CD4-positive, alpha-beta T cell (primary cell): ENCODE measurements around the gene CCDC28B. TPM values are rescaled to one million over a fixed set of nuclear protein-coding genes. Genes with fewer than 3 reads are reported as not detected.

ENCODE experiments used
- ATAC-seq: fragments of 200-7000 bp; cut with Tn5 transposase; one replicate; pipeline ENCODE4 v1.10.0; 2022; ENCODE audit warnings: mild to moderate bottlenecking; ENCODE audit not compliant: poor library complexity
- CTCF ChIA-PET: fragments of 350-600 bp; sonication (Branson Sonifier 250); formaldehyde crosslinking; loops from one replicate; lab custom pipeline; 2021; ENCODE audit warnings: antibody characterized with exemption, inconsistent platforms; lab: Charles Lee
- POLR2A ChIA-PET: fragments of 350-600 bp; sonication (Branson Sonifier 250); formaldehyde crosslinking; loops from one replicate; lab custom pipeline; 2021; ENCODE audit warnings: antibody characterized with exemption, inconsistent platforms; lab: Charles Lee
- DNase-seq, 14 experiments: peaks; one replicate each; pipeline ENCODE4 v3.0.0-alpha.2; 2013 to 2020; ENCODE audit warnings: mixed read lengths in 2 of 14
- H3K27ac ChIP-seq, 2 donors: one replicate each; pipeline versions ENCODE4 v1.5.1 to v1.7.0; 2013; ENCODE audit warnings: low read length in 2 of 2, low read depth in 1 of 2, mild to moderate bottlenecking in 1 of 2
- H3K27me3 ChIP-seq, 2 experiments: 1 replicate in 1 of 2; 2 replicates in 1 of 2; pipeline versions ENCODE4 v1.6.1 to v1.7.0; 2013; ENCODE audit warnings: low read length in 2 of 2, control low read depth in 1 of 2, mild to moderate bottlenecking in 1 of 2, moderate library complexity in 1 of 2; ENCODE audit not compliant: insufficient read depth in 2 of 2, control insufficient read depth in 1 of 2
- H3K36me3 ChIP-seq: one replicate; pipeline ENCODE4 v1.6.1; 2013; ENCODE audit warnings: low read length, control low read depth; ENCODE audit not compliant: insufficient read depth
- H3K4me1 ChIP-seq: one replicate; pipeline ENCODE4 v1.6.1; 2013; ENCODE audit warnings: low read length, control low read depth; ENCODE audit not compliant: insufficient read depth
- H3K4me3 ChIP-seq: one replicate; pipeline ENCODE4 v1.5.1; 2013; ENCODE audit warnings: mild to moderate bottlenecking, low read length, moderate library complexity
- H3K9me3 ChIP-seq, 2 experiments: 1 replicate in 1 of 2; 2 replicates in 1 of 2; pipeline versions ENCODE4 v1.6.1 to v1.7.0; 2013; ENCODE audit warnings: low read length in 2 of 2, mild to moderate bottlenecking in 2 of 2, control low read depth in 1 of 2, moderate library complexity in 1 of 2; ENCODE audit not compliant: control insufficient read depth in 1 of 2, insufficient read depth in 1 of 2
- H3K27ac Mint-ChIP-seq: one replicate; pipeline ENCODE4 v1.8.0; 2020; ENCODE audit warnings: mixed read lengths
- H3K27me3 Mint-ChIP-seq: one replicate; pipeline ENCODE4 v1.8.0; 2021; ENCODE audit warnings: mixed read lengths
- H3K36me3 Mint-ChIP-seq: one replicate; pipeline ENCODE4 v1.8.0; 2021; ENCODE audit warnings: low read depth, mixed read lengths
- H3K4me1 Mint-ChIP-seq: one replicate; pipeline ENCODE4 v1.8.0; 2021; ENCODE audit warnings: low read depth, mixed read lengths
- H3K4me3 Mint-ChIP-seq: one replicate; pipeline ENCODE4 v1.8.0; 2020; ENCODE audit warnings: mild to moderate bottlenecking, mixed read lengths
- H3K9me3 Mint-ChIP-seq: one replicate; pipeline ENCODE4 v1.8.0; 2020; ENCODE audit warnings: mixed read lengths
- intact Hi-C, 2 experiments: fragments of 100-400 bp; cut with DNase I in 1 of 2; cut with micrococcal nuclease in 1 of 2; formaldehyde crosslinking; loops; one replicate each; pipeline versions ENCODE4 v1.15.1 to v1.9.0; 2023 to 2025; cut with DNase I, micrococcal nuclease
- total RNA-seq, 174 experiments: library from RNA in 2 of 174; stranded (reverse) in 2 of 174; gene quantifications; one replicate each; pipeline ENCODE4 v1.2.3 and lab custom pipeline; 2021 to 2026
- TF ChIP-seq, protein P1 (sequence below): fragments of 200-600 bp; IDR thresholded peaks from one replicate; pipeline ENCODE4 v1.8.0; 2022; ENCODE audit warnings: antibody characterized with exemption, mild to moderate bottlenecking

The CCDC28B gene
- total RNA-seq, 2 experiments from 2014 or later: 4.0 to 5.7 TPM

DNA sequence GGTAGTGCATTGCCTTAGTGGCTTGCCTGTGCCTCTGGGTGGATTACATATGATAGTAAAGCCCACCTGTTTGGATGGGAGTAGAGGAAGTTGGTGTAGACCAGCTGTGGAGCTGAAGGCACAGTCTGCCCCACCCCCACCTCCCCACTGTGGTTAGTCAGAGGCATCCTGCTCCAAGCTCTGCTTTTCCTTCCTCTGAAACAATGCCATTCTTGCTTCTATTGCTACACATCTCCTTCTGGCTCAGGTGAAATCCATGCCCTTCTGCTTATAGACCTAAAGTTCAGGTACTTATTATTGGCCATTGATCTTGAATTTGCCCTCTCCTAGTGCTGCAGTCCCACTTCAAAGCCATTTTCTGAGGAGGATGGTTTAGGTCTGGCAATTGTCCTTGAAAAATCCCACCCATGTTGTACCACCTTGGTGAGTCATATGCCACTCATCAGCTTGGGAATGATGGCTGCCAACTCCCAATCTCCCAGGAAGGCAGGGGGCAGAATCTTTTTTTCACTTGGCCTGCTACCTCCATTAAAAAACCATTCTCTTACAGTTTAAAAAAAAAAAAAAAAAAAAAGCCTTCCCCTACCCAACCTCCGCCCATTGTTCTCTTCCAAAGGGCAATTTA is 27.7 kb upstream of the CCDC28B start:
- H3K27ac Mint-ChIP-seq: peak overlapping the region; percentile 18
- POLR2A ChIA-PET: no interaction called here
- TF ChIP-seq, protein P1, sequence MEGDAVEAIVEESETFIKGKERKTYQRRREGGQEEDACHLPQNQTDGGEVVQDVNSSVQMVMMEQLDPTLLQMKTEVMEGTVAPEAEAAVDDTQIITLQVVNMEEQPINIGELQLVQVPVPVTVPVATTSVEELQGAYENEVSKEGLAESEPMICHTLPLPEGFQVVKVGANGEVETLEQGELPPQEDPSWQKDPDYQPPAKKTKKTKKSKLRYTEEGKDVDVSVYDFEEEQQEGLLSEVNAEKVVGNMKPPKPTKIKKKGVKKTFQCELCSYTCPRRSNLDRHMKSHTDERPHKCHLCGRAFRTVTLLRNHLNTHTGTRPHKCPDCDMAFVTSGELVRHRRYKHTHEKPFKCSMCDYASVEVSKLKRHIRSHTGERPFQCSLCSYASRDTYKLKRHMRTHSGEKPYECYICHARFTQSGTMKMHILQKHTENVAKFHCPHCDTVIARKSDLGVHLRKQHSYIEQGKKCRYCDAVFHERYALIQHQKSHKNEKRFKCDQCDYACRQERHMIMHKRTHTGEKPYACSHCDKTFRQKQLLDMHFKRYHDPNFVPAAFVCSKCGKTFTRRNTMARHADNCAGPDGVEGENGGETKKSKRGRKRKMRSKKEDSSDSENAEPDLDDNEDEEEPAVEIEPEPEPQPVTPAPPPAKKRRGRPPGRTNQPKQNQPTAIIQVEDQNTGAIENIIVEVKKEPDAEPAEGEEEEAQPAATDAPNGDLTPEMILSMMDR: no peak

GRCh38 chr1:32178380-32179192 is 21.8 kb upstream of the CCDC28B start:
- CTCF ChIA-PET: interaction anchor here (1.2 kb wide), 1 partner anchor 106 kb away, joined by 4 read pairs; the partner anchor contains the start of gene TMEM39B

More for the DNA sequence above, 27.7 kb upstream of the CCDC28B start:
- Histone ChIP-seq H3K4me1 (peaks cover 3% of the 10 kb centered on the region), H3K9me3 (no peaks in the 10 kb centered on the region), H3K36me3 (peaks cover 51% of the 10 kb centered on the region), H3K4me3 (no peak overlapping the region), H3K27me3 (no peaks in the 10 kb centered on the region), H3K27ac (peak overlapping the region in 1 of 2 donors; percentile 24)
- Mint-ChIP-seq H3K36me3 (peaks cover 66% of the 10 kb centered on the region), H3K4me1 (peaks cover 19% of the 10 kb centered on the region), H3K9me3 (no peaks in the 10 kb centered on the region), H3K27me3 (no peaks in the 10 kb centered on the region), H3K4me3 (no peak overlapping the region)
- intact Hi-C loops: no loop called here
- DNase-seq (peak in 1 of 14 experiments; percentile 31), ATAC-seq (no peak)
- CTCF ChIA-PET: no interaction called here

GRCh38 chr1:32179193-32179442 is 21.3 kb upstream of the CCDC28B start:
- CTCF ChIA-PET: interaction anchor here (1.2 kb wide), 1 partner anchor 106 kb away, joined by 4 read pairs; the partner anchor contains the start of gene TMEM39B
- ATAC-seq (no peak), DNase-seq (no peak)
- Mint-ChIP-seq H3K4me1 (peaks cover 44% of the 10 kb centered on the region), H3K36me3 (peaks cover 51% of the 10 kb centered on the region), H3K9me3 (no peaks in the 10 kb centered on the region), H3K4me3 (peak overlapping the region; percentile 91), H3K27me3 (no peaks in the 10 kb centered on the region), H3K27ac (peak overlapping the region; percentile 93)
- intact Hi-C loops: loop anchor here in 1 of 2 experiments (1.0 kb wide), 2 partner anchors 71 to 215 kb away; partner anchors contain the start of genes BSDC1 and KPNA6
- peaks cover 41% of the 10 kb centered on the region for H3K4me1 ChIP-seq
- peak overlapping the region; percentile 90 for H3K4me3 ChIP-seq
- peaks cover 5% of the 10 kb centered on the region for H3K36me3 ChIP-seq
- POLR2A ChIA-PET: interaction anchor here (0.6 to 4.0 kb wide), 16 partner anchors 18 to 535 kb away, joined by 3 to 41 read pairs (median 5); partner anchors contain the start of genes BSDC1, CCDC28B, KPNA6 and LCK
- H3K9me3 ChIP-seq: no peaks in the 10 kb centered on the region
- TF ChIP-seq, protein P1: no peak
- no peaks in the 10 kb centered on the region for H3K27me3 ChIP-seq
- H3K27ac ChIP-seq: peak overlapping the region; percentile 77 to 93

More at GRCh38 chr1:32178380-32179192, 21.8 kb upstream of the CCDC28B start:
- Mint-ChIP-seq H3K9me3 (no peaks in the 10 kb centered on the region), H3K4me1 (peaks cover 41% of the 10 kb centered on the region), H3K27ac (peak overlapping the region; percentile 93), H3K36me3 (peaks cover 49% of the 10 kb centered on the region), H3K4me3 (peak overlapping the region; percentile 91), H3K27me3 (no peaks in the 10 kb centered on the region)
- POLR2A ChIA-PET: interaction anchor here (0.6 to 4.0 kb wide), 15 partner anchors 19 to 534 kb away, joined by 3 to 41 read pairs (median 5); partner anchors contain the start of genes BSDC1, CCDC28B, KPNA6 and LCK
- TF ChIP-seq, protein P1: no peak
- H3K27ac ChIP-seq: peak overlapping the region; percentile 77 to 93
- intact Hi-C loops: loop anchor here in 1 of 2 experiments (1.0 kb wide), 2 partner anchors 70 to 216 kb away; partner anchors contain the start of genes BSDC1 and KPNA6
- peaks cover 36% of the 10 kb centered on the region for H3K4me1 ChIP-seq
- no peaks in the 10 kb centered on the region for H3K27me3 ChIP-seq
- peak overlapping the region; percentile 90 for H3K4me3 ChIP-seq
- no peak for DNase-seq
- H3K36me3 ChIP-seq: no peaks in the 10 kb centered on the region
- no peaks in the 10 kb centered on the region for H3K9me3 ChIP-seq
- no peak for ATAC-seq
